HepG2 (cell line): ENCODE results near the gene KHNYN. TPM values are rescaled to one million over a fixed set of nuclear protein-coding genes. Genes with fewer than 3 reads are reported as not detected.
A peak's percentile ranks its signal among the peaks of the same experiment; 100 is the strongest.

Experiments
- BRD4 ChIP-seq: sonication (generic); formaldehyde crosslinking; IDR thresholded peaks from 2 replicates; pipeline ENCODE4 v1.4.0; 2020; ENCODE audit warnings: missing genetic modification reagents
- ELF1 ChIP-seq: sonication (generic); formaldehyde crosslinking; IDR thresholded peaks from 2 replicates; pipeline ENCODE4 v1.4.0; 2020; ENCODE audit warnings: missing genetic modification reagents
- FIP1L1 ChIP-seq: fragments of 200-400 bp; formaldehyde crosslinking; IDR thresholded peaks from 2 replicates; pipeline ENCODE4 v1.6.1; 2018; ENCODE audit warnings: low read depth, mild to moderate bottlenecking, low read length, moderate library complexity, borderline replicate concordance; ENCODE audit not compliant: insufficient read depth
- FOXP1 ChIP-seq, 2 experiments: fragments of 450-650 bp in 1 of 2; IDR thresholded peaks; 2 replicates each; pipeline ENCODE4 v1.6.1; 2017 to 2018; ENCODE audit warnings: antibody characterized with exemption in 1 of 2
- KDM6A ChIP-seq: IDR thresholded peaks from 2 replicates; pipeline ENCODE4 v1.6.1; 2016; ENCODE audit warnings: low read depth
- MIER3 ChIP-seq: IDR thresholded peaks from 2 replicates; pipeline ENCODE4 v1.6.1; 2016; ENCODE audit warnings: missing compliant biosample characterization, borderline replicate concordance
- NCOA2 ChIP-seq: sonication (generic); formaldehyde crosslinking; IDR thresholded peaks from 2 replicates; pipeline ENCODE4 v1.8.0; 2022; ENCODE audit warnings: inconsistent platforms
- PAWR ChIP-seq: sonication (generic); formaldehyde crosslinking; IDR thresholded peaks from 2 replicates; pipeline ENCODE4 v1.4.0; 2020; ENCODE audit warnings: missing genetic modification reagents, mild to moderate bottlenecking, borderline replicate concordance
- RXRA ChIP-seq: sonication (generic); formaldehyde crosslinking; IDR thresholded peaks from 2 replicates; pipeline ENCODE4 v1.5.1; 2020; ENCODE audit warnings: missing genetic modification reagents
- SOX5 ChIP-seq: IDR thresholded peaks from 2 replicates; pipeline ENCODE4 v1.6.1; 2016; ENCODE audit warnings: borderline replicate concordance
- XRCC5 ChIP-seq: fragments of 200-400 bp; formaldehyde crosslinking; optimal IDR thresholded peaks from 2 replicates; pipeline ENCODE3; 2017; ENCODE audit warnings: mild to moderate bottlenecking, low read length
- ZBTB21 ChIP-seq: sonication (generic); formaldehyde crosslinking; IDR thresholded peaks from 2 replicates; pipeline ENCODE4 v1.4.0; 2020; ENCODE audit warnings: missing genetic modification reagents
- ZBTB42 ChIP-seq: sonication (generic); formaldehyde crosslinking; IDR thresholded peaks from 2 replicates; pipeline ENCODE4 v1.5.0; 2020; ENCODE audit warnings: mild to moderate bottlenecking, missing genetic modification reagents
- ZMYM3 ChIP-seq: sonication (generic); formaldehyde crosslinking; IDR thresholded peaks from 2 replicates; pipeline ENCODE4 v1.5.1; 2020; ENCODE audit warnings: mild to moderate bottlenecking, missing genetic modification reagents
- ZNF230 ChIP-seq: sonication (generic); formaldehyde crosslinking; IDR thresholded peaks from 2 replicates; pipeline ENCODE4 v1.4.0; 2020; ENCODE audit warnings: mild to moderate bottlenecking, missing genetic modification reagents
- ZNF546 ChIP-seq: sonication (generic); formaldehyde crosslinking; conservative IDR thresholded peaks from 2 replicates; pipeline ENCODE4 v1.8.1; 2023; ENCODE audit warnings: mild to moderate bottlenecking, missing genetic modification reagents
- ZNF605 ChIP-seq: sonication (generic); formaldehyde crosslinking; IDR thresholded peaks from 2 replicates; pipeline ENCODE4 v1.8.0; 2022; ENCODE audit warnings: mild to moderate bottlenecking, missing genetic modification reagents
- polyA plus RNA-seq, 8 experiments: library from polyadenylated mRNA; depleted of rRNA in 3 of 8; stranded (reverse) in 7 of 8; unstranded in 1 of 8; fragments of >200 nt; fragmentation: Illumina TruSeq in 4 of 8; extraction: Trizol in 4 of 8; gene quantifications; 2 replicates each; pipeline versions ENCODE4 v1.2.1 to v1.2.3, GENCODE V29; 2011 to 2016; ENCODE audit warnings: low read depth in 4 of 8, missing spikeins in 1 of 8, mixed read lengths in 1 of 8; ENCODE audit not compliant: insufficient read depth in 1 of 8
- total RNA-seq, 5 experiments: library from RNA; depleted of rRNA; stranded (reverse); fragments of >200 nt; fragmentation: Illumina TruSeq; extraction: Trizol; gene quantifications; 2 replicates each; pipeline ENCODE4 v1.2.3, GENCODE V29; 2016; ENCODE audit warnings: low read depth in 1 of 5
- TF ChIP-seq, protein P1 (sequence below): sonication (generic); formaldehyde crosslinking; IDR thresholded peaks from 2 replicates; pipeline ENCODE4 v1.4.0; 2020; ENCODE audit warnings: missing genetic modification reagents, mild to moderate bottlenecking, borderline replicate concordance
- TF ChIP-seq, protein P2 (sequence below): sonication (generic); formaldehyde crosslinking; IDR thresholded peaks from 2 replicates; pipeline ENCODE4 v1.4.0; 2020; ENCODE audit warnings: missing genetic modification reagents
- TF ChIP-seq, protein P3 (sequence below): sonication (generic); formaldehyde crosslinking; IDR thresholded peaks from 2 replicates; pipeline ENCODE4 v1.8.0; 2022; ENCODE audit warnings: mild to moderate bottlenecking, missing genetic modification reagents; ENCODE audit not compliant: insufficient replicate concordance
- TF ChIP-seq, protein P4 (sequence below): sonication (generic); formaldehyde crosslinking; IDR thresholded peaks from 2 replicates; pipeline ENCODE4 v1.8.0; 2022; ENCODE audit warnings: missing genetic modification reagents, mild to moderate bottlenecking, moderate library complexity, borderline replicate concordance

KHNYN gene
- total and polyA plus RNA-seq, 2 of the 13 experiments (the other 11 are each of a cell fraction or from before 2014, with no cell fraction given) = 52.8 to 75.7 TPM

DNA sequence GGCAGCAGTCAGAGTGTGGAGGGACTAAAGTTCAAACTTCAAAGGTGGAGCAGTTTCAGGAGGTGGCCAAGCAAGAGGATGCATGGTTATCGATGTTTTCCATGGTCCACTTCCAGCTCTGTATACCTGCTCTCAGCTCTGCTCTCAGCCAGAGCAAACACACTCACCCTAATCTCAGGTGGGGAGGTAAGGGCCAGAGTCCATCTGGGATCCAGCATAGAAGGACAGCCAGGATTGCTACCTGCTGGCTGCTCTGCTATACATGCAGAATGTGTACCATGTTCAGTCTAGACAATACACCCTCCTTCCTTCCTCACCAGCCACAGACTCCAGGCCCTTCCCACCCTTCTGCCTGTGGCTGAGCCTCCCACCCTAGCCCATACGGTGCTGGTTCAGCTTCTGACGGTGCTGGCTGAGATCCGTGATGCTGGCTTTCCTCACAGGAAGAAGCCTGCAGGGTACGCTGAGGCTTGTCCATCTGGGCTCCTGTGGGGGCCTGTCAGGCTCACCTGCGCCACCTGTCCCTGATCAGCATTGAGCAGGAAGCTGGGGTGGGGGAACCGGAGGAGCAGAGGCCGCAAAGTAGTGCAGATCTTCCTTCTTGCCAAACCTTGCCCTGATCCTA is 2.7 kb upstream of the KHNYN start (continued):
- TF ChIP-seq FOXP1 (IDR thresholded peaks at IDR 0.05) (no peak), FOXP1 (CRISPR knock-in tag; IDR thresholded peaks at IDR 0.05) (peak; percentile 74), ELF1 (CRISPR knock-in tag) (no peak), ZBTB21 (CRISPR knock-in tag) (no peak), FIP1L1 (no peak), PAWR (CRISPR knock-in tag) (0 out of 2 replicates have a peak, but pooled peaks have one; percentile 31), MIER3 (CRISPR knock-in tag) (0 out of 2 replicates have a peak, but pooled peaks have one; percentile 36), ZMYM3 (CRISPR knock-in tag) (peak; percentile 89), KDM6A (0 out of 2 replicates have a peak, but pooled peaks have one; percentile 69), SOX5 (CRISPR knock-in tag) (peak; percentile 53; the same call in 1 of the 2 replicates), RXRA (CRISPR knock-in tag) (peak; percentile 81; the same call in 1 of the 2 replicates), ZBTB42 (CRISPR knock-in tag) (no peak), ZNF605 (CRISPR knock-in tag) (peak; percentile 61), ZNF546 (CRISPR knock-in tag) (peak; percentile 62; the same call in 1 of the 2 replicates), BRD4 (no peak), NCOA2 (CRISPR knock-in tag) (peak; percentile 52; the same call in 1 of the 2 replicates), XRCC5 (peak; percentile 85), ZNF230 (CRISPR knock-in tag) (peak; percentile 59)
- TF ChIP-seq, protein P1, sequence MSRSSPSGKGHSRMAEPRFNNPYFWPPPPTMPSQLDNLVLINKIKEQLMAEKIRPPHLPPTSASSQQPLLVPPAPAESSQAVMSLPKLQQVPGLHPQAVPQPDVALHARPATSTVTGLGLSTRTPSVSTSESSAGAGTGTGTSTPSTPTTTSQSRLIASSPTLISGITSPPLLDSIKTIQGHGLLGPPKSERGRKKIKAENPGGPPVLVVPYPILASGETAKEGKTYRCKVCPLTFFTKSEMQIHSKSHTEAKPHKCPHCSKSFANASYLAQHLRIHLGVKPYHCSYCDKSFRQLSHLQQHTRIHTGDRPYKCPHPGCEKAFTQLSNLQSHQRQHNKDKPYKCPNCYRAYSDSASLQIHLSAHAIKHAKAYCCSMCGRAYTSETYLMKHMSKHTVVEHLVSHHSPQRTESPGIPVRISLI (CRISPR knock-in tag) = peak; percentile 40; the same call in 1 of the 2 replicates
- TF ChIP-seq, protein P2, sequence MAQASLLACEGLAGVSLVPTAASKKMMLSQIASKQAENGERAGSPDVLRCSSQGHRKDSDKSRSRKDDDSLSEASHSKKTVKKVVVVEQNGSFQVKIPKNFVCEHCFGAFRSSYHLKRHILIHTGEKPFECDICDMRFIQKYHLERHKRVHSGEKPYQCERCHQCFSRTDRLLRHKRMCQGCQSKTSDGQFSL (CRISPR knock-in tag) = no peak; the same call in 1 of the 2 replicates
- TF ChIP-seq, protein P3, sequence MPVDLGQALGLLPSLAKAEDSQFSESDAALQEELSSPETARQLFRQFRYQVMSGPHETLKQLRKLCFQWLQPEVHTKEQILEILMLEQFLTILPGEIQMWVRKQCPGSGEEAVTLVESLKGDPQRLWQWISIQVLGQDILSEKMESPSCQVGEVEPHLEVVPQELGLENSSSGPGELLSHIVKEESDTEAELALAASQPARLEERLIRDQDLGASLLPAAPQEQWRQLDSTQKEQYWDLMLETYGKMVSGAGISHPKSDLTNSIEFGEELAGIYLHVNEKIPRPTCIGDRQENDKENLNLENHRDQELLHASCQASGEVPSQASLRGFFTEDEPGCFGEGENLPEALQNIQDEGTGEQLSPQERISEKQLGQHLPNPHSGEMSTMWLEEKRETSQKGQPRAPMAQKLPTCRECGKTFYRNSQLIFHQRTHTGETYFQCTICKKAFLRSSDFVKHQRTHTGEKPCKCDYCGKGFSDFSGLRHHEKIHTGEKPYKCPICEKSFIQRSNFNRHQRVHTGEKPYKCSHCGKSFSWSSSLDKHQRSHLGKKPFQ (CRISPR knock-in tag) = no peak
- TF ChIP-seq, protein P4, sequence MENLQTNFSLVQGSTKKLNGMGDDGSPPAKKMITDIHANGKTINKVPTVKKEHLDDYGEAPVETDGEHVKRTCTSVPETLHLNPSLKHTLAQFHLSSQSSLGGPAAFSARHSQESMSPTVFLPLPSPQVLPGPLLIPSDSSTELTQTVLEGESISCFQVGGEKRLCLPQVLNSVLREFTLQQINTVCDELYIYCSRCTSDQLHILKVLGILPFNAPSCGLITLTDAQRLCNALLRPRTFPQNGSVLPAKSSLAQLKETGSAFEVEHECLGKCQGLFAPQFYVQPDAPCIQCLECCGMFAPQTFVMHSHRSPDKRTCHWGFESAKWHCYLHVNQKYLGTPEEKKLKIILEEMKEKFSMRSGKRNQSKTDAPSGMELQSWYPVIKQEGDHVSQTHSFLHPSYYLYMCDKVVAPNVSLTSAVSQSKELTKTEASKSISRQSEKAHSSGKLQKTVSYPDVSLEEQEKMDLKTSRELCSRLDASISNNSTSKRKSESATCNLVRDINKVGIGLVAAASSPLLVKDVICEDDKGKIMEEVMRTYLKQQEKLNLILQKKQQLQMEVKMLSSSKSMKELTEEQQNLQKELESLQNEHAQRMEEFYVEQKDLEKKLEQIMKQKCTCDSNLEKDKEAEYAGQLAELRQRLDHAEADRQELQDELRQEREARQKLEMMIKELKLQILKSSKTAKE (CRISPR knock-in tag) = peak; percentile 13; the same call in 1 of the 2 replicates
